ENCODE measurements around the gene C19orf25. TPM values are rescaled to one million over a fixed set of nuclear protein-coding genes. Genes with fewer than 3 reads are reported as not detected.
A peak's percentile ranks its signal among the peaks of the same experiment; 100 is the strongest.

The C19orf25 gene
- total and polyA plus RNA-seq, 2 of the 13 experiments (the other 11 are each of a cell fraction or from before 2014, with no cell fraction given), result 14.2 to 32.4 TPM

- TF ChIP-seq HNRNPUL1 (IDR thresholded peaks at IDR 0.05; ENCODE audit: low read depth, low read length) (no peak), TCF7 (IDR thresholded peaks at IDR 0.05; ENCODE audit: low read depth) (no peak), U2AF2 (IDR thresholded peaks at IDR 0.05; ENCODE audit: low read depth, low read length) (no peak), MLXIP (CRISPR knock-in tag; IDR thresholded peaks at IDR 0.05; ENCODE audit: borderline replicate concordance) (no peak), JUNB (CRISPR knock-in tag; IDR thresholded peaks at IDR 0.05; ENCODE audit: borderline replicate concordance) (no peak), ZBTB14 (CRISPR knock-in tag; IDR thresholded peaks at IDR 0.05) (peak; percentile 36; the same call in 1 of the 2 replicates), ZNF121 (CRISPR knock-in tag; IDR thresholded peaks at IDR 0.05) (peak; percentile 92), MZF1 (CRISPR knock-in tag; IDR thresholded peaks at IDR 0.05; ENCODE audit: borderline replicate concordance) (no peak), HOXA9 (CRISPR knock-in tag; IDR thresholded peaks at IDR 0.05; ENCODE audit: borderline replicate concordance) (no peak), PRDM10 (CRISPR knock-in tag; IDR thresholded peaks at IDR 0.05; ENCODE audit: low read depth) (no peak), NR2F6 (IDR thresholded peaks at IDR 0.05) (no peak), NR2F6 (CRISPR knock-in tag; IDR thresholded peaks at IDR 0.05) (no peak), ZFP36 (IDR thresholded peaks at IDR 0.05; ENCODE audit: borderline replicate concordance, low read depth, low read length, partially characterized antibody) (no peak), ZNF556 (CRISPR knock-in tag; IDR thresholded peaks at IDR 0.05; ENCODE audit: borderline replicate concordance) (no peak), ZNF619 (CRISPR knock-in tag; IDR thresholded peaks at IDR 0.05) (no peak), NCOA2 (CRISPR knock-in tag; IDR thresholded peaks at IDR 0.05) (no peak), ZNF674 (CRISPR knock-in tag; IDR thresholded peaks at IDR 0.05; ENCODE audit: low read depth) (no peak), SP5 (CRISPR knock-in tag; IDR thresholded peaks at IDR 0.05; ENCODE audit: borderline replicate concordance, low read depth) (peak; percentile 79), RARA (CRISPR knock-in tag; IDR thresholded peaks at IDR 0.05) (no peak; the same call in 1 of the 2 replicates)
Measured at GRCh38 chr19:1512671-1513498, 33.9 kb upstream of the C19orf25 start, which contains the start of gene ADAMTSL5 (continued).
